AG10803 (cell line): ENCODE data around the gene MYO6.

ENCODE experiments used
- DNase-seq: peaks from one replicate; pipeline ENCODE4 v3.0.0; 2010; ENCODE audit warnings: low read depth
- H3K4me3 ChIP-seq: 2 replicates; pipeline ENCODE4 v1.5.1; 2011; ENCODE audit warnings: mild to moderate bottlenecking, low read length, control low read depth
- TF ChIP-seq, protein P1 (sequence below): conservative IDR thresholded peaks from 2 replicates; pipeline ENCODE4 v1.5.1; 2011; ENCODE audit warnings: mild to moderate bottlenecking, low read length, control low read depth, inconsistent platforms

MYO6 gene

GRCh38 chr6:75943381-75943780, 194.3 kb downstream of the MYO6 start:
- TF ChIP-seq, protein P1, sequence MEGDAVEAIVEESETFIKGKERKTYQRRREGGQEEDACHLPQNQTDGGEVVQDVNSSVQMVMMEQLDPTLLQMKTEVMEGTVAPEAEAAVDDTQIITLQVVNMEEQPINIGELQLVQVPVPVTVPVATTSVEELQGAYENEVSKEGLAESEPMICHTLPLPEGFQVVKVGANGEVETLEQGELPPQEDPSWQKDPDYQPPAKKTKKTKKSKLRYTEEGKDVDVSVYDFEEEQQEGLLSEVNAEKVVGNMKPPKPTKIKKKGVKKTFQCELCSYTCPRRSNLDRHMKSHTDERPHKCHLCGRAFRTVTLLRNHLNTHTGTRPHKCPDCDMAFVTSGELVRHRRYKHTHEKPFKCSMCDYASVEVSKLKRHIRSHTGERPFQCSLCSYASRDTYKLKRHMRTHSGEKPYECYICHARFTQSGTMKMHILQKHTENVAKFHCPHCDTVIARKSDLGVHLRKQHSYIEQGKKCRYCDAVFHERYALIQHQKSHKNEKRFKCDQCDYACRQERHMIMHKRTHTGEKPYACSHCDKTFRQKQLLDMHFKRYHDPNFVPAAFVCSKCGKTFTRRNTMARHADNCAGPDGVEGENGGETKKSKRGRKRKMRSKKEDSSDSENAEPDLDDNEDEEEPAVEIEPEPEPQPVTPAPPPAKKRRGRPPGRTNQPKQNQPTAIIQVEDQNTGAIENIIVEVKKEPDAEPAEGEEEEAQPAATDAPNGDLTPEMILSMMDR = no peak
- no peak for DNase-seq
- H3K4me3 ChIP-seq = no peak overlapping the region

GRCh38 chr6:75946146-75946831, 197.2 kb downstream of the MYO6 start:
- DNase-seq = no peak
- H3K4me3 ChIP-seq = no peak overlapping the region

GRCh38 chr6:75947935-75948334, 198.9 kb downstream of the MYO6 start:
- DNase-seq = no peak
- no peak overlapping the region for H3K4me3 ChIP-seq
- TF ChIP-seq, protein P1 = no peak

More at GRCh38 chr6:75946146-75946831, 197.2 kb downstream of the MYO6 start:
- TF ChIP-seq, protein P1 = no peak

- no peak for DNase-seq
- no peak overlapping the region for H3K4me3 ChIP-seq
- TF ChIP-seq, protein P1 = no peak
Observed at GRCh38 chr6:75952128-75952527, 203.1 kb downstream of the MYO6 start.

- DNase-seq = no peak
- no peak overlapping the region for H3K4me3 ChIP-seq
Observed at GRCh38 chr6:75963569-75963968, 214.5 kb downstream of the MYO6 start.

DNA sequence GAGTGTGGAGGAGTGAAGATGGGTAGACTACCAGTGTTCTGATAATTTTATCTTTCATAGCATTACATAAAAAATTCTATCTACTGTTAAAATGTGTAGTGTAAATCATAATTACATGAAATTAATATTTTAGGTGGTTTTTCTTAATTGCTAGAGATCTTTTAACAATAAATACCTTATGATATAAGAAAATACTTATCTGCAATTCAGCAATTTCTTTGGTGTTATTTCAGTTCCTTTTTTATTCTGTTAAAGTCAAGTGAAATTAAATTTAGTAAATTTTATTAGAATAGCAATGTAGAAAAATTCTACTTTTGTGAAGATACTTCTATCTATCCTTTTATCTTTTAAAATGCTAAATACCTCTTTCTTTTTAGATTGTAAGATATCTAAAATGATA, 219.1 kb downstream of the MYO6 start:
- no peak overlapping the region for H3K4me3 ChIP-seq
- DNase-seq = no peak
- TF ChIP-seq, protein P1 = no peak

More at GRCh38 chr6:75963569-75963968, 214.5 kb downstream of the MYO6 start:
- TF ChIP-seq, protein P1 = no peak
